GM21381 (cell line): ENCODE results near the gene TMEM203.

Experiments
- ATAC-seq: cut with Tn5 transposase; IDR thresholded peaks from one replicate; pipeline ENCODE4 v1.9.1; 2021; ENCODE audit warnings: mild to moderate bottlenecking, moderate library complexity; ENCODE audit not compliant: unreplicated experiment

TMEM203 gene

GRCh38 chr9:137198051-137198901, 7.2 kb downstream of the TMEM203 start:
- no peak for ATAC-seq

- ATAC-seq, result no peak
Observed at GRCh38 chr9:137195525-137196220, 9.8 kb downstream of the TMEM203 start.

DNA sequence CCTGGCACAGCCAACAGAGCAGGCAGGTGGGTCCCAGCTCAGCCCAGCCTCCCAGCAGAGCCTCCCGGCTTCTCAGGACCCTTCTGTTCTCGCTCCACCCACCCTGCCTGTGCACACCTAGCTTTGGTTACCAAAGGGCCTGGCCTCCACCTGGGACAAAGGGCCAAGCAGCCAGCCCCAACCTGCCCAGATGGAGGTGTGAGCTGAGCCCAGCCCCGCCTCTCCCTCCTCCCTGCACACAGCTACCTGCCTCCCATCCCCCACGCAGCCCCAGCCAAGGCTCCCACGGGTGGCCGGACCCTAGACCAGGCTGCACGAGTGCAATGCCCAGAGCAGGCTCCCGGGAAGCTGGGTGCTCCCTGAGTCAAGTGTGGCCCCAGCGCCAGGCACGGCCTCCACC, 10.5 kb downstream of the TMEM203 start:
- no peak for ATAC-seq

DNA sequence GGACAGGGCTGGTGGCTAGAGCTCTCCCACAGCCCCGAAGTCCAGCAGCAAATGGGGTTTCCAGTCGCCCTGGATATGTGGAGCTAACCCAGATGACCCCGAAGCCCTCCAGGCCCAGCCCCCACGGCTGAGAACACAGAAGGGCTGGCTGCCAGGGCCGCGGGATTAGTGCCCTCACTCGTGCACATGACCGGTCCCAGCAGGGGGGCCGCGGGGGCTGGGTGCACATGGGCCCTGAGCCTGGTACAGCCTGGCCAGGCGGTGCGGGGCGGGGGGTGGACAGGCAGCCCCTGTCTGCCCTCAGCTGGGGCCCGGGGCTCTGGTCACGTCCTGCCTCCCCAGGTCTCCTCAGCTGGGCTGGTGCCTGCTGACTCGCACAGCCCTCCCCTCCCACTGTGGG, 11.1 kb downstream of the TMEM203 start:
- no peak for ATAC-seq

GRCh38 chr9:137193771-137194170, 11.7 kb downstream of the TMEM203 start:
- no peak for ATAC-seq

DNA sequence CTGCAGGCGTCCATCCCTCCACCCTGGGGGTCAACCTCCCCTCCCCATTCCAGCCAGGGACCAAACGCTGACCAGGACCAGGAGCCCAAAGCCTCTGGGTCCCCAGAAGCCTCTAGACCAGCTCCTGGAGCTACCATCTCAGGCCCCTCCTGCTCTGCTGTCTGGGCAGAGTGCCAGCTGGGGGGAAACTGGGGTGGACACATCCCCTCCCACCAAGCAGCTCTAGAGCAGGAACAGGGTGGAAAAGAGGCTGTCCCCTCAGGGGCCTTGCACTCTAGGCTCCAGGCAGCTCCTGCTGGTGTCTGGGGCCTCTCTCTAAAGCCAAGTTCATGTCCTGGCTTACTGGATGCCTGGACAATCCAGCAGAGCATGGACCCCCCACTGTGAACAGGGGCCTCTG, 12.6 kb downstream of the TMEM203 start:
- ATAC-seq, result no peak

GRCh38 chr9:137192448-137192780, 13.0 kb downstream of the TMEM203 start:
- ATAC-seq, result no peak

DNA sequence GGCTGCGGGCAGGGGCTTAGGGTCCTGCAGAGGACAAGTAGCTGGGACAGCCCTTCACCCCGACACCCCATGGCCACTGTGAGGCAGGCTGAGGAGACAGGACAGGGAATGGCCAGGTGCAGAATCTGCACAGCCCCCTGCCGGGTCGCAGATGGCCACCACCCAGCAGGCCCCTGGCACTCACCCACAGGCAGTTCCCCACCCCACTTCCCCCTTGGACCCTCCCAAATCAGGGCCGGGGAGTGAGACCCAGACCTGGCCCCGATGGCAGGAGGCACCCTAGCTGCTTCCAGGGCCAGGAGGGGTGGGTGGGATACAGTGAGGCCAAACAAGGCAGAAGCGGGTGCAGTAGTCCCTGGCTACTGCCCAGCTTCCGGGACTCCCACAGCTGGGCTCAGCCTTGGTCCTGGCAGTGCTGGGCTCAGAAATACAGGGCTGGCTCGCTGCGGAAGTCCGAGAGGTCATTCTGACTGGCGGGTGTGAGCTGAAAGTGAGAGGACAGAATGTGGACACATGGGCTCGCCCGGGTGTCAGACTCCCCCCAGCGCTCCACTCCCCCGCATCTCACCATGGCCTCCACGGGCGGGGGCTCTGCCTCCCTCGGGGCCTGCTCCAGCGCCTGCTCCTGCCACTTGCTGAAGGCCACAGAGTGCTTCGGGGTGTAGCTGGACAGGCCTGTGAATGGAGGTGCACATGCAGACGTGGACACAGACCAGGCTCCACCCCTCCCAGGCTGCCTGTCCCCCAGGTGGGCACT, 13.6 kb downstream of the TMEM203 start:
- ATAC-seq, result no peak

DNA sequence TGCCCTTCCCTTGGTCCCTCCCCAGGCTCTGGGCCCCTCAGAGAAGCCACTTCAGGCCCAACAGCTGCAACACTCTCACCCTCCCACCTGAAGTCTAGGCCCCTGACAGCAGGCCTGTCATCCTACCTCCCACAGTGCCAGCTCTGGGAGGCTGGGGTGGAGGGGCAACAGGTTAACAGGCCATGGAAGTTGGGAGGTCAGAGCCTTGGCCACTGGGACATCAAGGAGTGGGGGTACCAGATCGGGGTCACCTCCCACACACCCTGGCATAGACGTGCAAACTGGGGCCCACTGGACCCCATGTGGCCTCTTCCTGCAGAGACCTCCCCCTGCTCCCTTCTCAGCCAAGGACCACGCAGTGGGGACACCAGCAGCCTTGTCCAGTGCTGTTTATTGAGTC, 14.2 kb downstream of the TMEM203 start:
- no peak for ATAC-seq

DNA sequence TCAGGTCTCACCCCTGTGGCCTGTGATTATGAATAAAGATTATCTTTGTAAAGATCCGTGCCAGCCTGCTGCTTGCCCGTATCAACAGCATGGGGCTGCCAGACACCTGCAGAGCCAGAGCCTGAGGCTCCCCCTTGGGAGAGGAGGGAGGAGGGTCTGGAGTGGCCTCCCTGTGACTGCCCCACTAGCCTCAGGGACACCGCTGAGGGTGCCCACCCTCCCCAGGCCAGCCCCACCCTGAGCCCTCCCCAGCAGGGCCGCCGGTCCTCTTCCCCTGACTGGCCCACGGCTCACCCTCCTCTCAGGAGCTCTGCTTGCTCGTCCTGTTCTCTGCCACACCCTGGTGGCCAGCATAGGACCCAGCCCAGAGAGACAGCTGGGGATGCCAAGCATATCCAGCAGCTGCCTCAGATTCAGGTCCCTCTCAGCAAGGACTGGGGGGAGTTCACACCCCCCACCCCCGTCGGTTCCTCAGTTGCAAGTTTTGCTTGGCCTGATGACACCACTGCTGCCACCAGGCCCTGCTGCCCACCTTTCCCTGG, 15.1 kb downstream of the TMEM203 start:
- ATAC-seq, result no peak

DNA sequence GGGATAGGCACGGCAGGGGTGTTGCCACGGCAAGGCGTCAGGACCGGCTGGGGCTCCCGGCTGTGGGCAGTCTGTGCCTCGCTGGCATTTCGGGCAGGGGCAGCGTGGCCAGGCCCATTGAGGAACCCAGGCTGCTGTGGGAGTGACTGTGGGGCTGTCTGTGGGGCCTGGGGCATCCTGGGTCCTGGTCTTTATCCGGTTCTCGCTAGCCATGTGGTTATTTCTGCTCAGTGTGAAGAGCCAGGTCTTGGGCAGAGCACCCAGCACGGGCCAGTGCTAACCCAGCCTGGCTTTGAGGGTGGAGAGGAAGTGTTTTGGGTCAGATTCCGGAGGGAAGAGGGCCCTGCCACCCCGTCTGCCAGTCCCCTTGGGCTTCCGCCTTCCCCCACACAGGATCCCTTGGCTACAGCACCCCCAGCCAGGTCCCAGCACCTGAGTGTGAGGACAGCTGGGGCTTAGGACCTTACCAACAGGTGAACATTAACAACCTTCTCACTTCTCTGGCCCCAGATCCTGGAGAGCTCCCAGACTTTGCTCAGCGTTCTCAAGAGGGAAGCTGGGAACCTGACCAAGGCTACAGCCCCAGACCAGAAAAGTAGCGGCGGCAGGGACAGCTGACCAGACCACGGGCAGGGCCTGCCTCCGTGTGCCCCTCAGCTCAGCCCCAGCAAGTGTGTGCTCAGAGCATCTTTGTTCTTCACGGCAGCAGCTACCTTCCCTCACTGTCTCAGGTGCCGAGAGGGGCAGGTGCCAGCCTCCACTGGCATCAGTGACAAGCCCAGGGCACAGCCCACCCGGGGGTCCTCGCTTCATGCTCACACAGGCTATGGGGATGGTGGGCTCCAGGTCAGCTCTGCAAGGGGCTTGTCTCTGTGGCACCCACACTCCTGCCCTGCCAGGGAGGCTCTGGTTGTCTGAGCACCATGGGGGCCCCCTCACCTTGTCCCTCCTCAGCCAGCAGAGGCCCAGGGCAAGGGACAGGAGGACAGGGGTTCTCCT, 15.9 kb downstream of the TMEM203 start:
- no peak for ATAC-seq

- ATAC-seq, result peak; percentile 78
Observed at GRCh38 chr9:137188490-137189296, 16.8 kb downstream of the TMEM203 start, which contains the start of the genes ANAPC2 and SSNA1. Gene ANAPC2 (minus strand): TSS chr9:137188560. CDS start chr9:137188532, 28 bp downstream. Gene SSNA1 (plus strand): TSS chr9:137188676. CDS start chr9:137188727, 51 bp downstream.

DNA sequence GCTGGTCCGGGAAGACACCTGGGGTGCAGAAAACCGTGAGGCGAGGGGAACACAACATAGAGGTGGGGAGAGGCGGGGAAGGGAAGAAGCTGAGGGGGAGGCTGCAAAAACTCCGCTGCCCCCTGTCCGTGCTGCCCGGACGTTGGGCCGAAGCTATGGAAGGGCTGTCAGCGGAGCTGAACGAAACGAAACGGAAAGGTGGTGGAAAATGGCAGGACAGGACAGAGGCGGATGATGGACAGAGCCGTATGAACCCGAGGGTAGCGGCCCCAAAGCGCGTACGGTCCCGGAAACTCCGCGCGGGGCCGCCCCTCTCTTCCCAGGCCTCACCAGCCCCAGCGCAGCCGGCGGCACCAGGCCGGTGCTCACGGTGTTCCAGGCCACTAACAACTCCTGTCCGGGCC, 17.4 kb downstream of the TMEM203 start:
- no peak for ATAC-seq

GRCh38 chr9:137187386-137187785, 18.1 kb downstream of the TMEM203 start:
- ATAC-seq, result no peak

DNA sequence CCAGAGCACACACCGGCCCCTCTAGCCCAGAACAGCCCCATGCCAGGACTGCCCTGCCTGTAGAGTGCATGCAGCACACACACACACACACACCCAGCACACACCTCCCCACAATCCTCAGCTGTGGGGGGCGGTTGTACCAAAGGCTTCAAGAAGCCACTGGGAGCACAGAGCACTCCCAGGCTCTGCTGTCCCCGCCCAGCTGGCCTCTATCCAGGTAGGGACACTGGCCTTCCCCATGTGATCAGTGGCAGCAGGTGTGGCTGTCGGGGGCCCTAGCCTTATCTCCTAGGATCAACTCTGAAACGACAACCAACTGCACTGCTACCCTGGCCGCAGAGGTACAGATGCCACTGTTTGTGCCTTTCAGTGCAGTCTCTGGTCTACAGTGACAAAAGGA, 19.1 kb downstream of the TMEM203 start:
- no peak for ATAC-seq

GRCh38 chr9:137185921-137186320, 19.5 kb downstream of the TMEM203 start:
- no peak for ATAC-seq

DNA sequence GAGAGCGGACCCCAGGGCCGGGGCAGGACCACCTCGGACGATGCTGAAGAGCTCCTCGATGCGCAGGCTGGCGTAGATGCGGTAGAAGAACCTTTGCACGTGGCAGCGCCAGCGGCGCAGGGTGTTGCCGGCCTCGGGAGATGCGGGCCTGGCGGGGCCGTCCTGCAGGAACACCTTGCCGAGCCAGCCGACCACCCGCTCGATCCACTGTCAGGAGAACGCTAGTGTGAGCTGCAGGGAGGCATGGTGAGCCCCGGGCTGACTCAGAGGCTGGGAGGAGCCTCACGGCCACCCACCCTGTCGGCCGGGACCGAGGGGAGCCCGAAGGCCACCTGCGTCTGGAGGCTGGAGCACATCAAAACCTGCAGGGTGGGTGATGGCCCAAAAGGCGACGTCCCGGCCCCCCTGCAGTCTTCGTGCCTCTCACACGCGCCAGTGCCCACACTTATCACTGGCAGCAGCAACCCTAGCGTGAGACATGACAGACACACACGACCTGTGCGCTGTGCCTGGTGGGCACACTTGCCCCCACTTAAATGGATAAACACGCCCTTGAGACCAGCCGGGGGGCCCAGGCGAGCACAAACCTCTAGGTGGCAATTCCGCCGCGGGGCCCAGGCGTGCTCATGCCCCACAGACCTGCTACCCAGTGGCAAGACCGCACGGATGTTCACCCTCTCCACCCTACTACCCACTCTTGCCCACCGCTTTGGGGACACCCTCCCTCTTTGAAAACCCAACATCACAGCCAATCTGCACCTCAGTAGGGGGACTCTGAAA, 20.4 kb downstream of the TMEM203 start:
- ATAC-seq, result no peak

DNA sequence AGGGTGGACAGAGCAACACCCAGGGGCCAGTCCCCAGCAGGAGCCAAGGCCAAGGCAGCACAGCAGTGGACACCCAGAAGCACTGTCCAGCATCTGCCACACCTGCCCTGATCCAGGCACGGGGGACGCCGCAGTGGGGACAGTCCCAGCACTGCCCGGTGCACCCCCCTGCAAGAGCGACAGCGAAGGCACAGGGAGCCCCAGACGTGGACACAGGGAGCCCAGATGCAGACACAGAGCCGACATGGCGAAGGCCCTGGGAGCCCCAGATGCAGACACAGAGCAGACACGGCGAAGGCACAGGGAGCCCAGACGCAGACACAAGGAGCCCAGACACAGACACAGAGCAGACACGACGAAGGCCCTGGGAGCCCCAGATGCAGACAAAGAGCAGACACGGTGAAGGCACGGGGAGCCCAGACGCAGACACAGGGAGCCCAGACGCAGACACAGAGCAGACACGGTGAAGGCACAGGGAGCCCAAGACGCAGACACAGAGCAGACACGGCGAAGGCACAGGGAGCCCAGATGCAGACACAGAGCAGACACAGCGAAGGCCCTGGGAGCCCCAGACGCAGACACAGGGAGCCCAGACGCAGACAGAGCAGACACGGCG, 21.4 kb downstream of the TMEM203 start:
- ATAC-seq, result no peak
